PC-9 (cell line): ENCODE results near the gene SIGLEC15.

Source experiments
- EZH2 ChIP-seq: fragments of 200-600 bp; sonication (generic); IDR thresholded peaks from 2 replicates; pipeline ENCODE4 v1.8.0; 2017; ENCODE audit warnings: antibody characterized with exemption, low read depth
- TF ChIP-seq, protein P1 (sequence below): fragments of 200-600 bp; sonication (generic); conservative IDR thresholded peaks from 2 replicates; pipeline ENCODE4 v1.6.1; 2017; ENCODE audit warnings: mixed run types, antibody characterized with exemption, mild to moderate bottlenecking, moderate library complexity

DNA sequence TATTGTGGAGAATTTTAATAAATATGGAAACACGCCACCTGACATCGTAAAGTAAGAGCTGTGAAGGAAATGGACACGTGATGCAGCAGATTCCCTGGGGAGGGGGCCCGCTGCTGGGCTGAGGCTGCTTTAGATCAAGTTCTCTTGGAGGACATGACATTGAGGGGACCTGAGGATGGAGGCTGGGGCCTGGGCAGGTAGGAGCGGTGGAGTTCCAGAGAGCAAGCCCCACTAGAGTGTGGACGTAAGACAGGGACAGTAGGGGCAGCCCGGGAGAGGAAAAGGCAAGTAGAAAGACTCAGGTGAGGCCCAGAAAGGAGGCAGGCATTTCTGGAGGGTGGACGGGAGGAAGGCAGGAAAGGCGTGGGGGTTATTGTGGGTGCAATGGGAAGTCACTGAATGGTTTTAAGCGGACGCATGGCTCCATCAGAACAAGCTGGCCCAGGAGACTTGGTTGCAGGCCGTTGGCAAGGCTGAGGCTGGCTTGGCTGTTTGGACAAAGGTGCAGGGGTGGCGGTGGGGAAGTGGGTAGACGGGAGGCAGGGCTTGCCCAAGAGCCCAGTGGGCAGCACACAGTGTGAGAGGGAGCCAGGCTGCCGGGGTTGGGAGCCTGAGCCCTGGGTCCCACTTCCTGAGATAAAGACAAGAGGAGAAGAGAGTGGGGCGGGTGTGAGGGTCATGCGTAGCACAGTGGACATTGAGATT, 15.7 kb downstream of the SIGLEC15 start:
- TF ChIP-seq, protein P1, sequence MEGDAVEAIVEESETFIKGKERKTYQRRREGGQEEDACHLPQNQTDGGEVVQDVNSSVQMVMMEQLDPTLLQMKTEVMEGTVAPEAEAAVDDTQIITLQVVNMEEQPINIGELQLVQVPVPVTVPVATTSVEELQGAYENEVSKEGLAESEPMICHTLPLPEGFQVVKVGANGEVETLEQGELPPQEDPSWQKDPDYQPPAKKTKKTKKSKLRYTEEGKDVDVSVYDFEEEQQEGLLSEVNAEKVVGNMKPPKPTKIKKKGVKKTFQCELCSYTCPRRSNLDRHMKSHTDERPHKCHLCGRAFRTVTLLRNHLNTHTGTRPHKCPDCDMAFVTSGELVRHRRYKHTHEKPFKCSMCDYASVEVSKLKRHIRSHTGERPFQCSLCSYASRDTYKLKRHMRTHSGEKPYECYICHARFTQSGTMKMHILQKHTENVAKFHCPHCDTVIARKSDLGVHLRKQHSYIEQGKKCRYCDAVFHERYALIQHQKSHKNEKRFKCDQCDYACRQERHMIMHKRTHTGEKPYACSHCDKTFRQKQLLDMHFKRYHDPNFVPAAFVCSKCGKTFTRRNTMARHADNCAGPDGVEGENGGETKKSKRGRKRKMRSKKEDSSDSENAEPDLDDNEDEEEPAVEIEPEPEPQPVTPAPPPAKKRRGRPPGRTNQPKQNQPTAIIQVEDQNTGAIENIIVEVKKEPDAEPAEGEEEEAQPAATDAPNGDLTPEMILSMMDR: no peak
- no peak for TF ChIP-seq EZH2
